ENCODE results near the gene PPP1R12B.

DNA sequence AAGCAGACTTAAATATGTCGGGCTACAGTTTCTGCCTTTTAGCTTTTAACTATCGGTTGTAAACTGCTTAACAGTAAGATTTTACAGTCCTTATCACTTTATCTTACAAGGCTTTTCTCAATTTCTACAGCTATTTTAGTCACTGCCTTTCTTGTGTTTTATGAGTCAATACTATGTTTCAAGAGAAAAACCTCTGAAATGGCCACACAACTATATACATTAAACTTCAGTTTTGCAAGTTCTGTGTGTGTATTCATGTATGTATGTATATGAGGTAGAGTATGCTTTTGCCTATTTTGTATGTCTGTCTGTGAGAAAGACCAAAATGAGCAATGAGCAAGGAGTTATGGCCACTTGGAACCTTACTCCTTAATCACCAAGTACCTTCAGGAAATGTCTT, 191.9 kb downstream of the PPP1R12B start:
- TF ChIP-seq POLR2A (IDR thresholded peaks at IDR 0.05; ENCODE audit: low read depth, low read length) (no peak), TAF1 (IDR thresholded peaks at IDR 0.05; ENCODE audit: borderline replicate concordance, low read depth, low read length) (no peak), POLR2AphosphoS5 (IDR thresholded peaks at IDR 0.05; ENCODE audit: low read depth, low read length) (no peak)

Data from GM12892 (cell line).